Measurements from ENCODE around the gene PALB2.

The PALB2 gene

DNA sequence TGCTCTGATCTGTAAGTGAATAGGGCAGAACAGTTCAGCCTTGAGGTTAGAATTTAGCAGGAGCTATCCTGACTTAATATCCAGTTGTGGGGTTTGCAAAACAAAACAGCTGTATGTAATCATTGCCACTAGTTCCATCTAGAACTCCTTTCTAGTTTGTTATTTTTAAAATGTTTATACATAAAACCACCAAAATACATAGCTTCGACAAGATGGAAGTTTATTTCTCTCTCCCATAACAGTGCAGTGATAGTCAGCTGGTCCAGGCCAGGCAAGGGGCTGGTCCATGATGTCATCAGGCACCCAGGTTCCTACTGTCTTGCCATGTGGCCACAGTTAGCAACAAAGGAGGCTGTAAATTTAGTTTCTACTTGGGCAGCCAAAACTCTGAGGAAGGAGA is 27.1 kb upstream of the PALB2 start:
- POLR2A ChIA-PET = no interaction called here
- CTCF ChIA-PET = interaction anchor here (0.6 to 1.2 kb wide), 2 partner anchors 9 to 26 kb away, joined by 3 read pairs; no protein-coding TSS in a partner anchor
- H3K27ac ChIP-seq (ENCODE audit: insufficient read depth in 1 of 2, low read depth in 1 of 2, low read length in 2 of 2, poor library complexity in 1 of 2, severe bottlenecking in 2 of 2) = no peak overlapping the region
- H3K36me3 ChIP-seq (ENCODE audit: control insufficient read depth in 4 of 4, insufficient read depth in 4 of 4, low read length in 3 of 4) = peaks cover 9 to 86% (median 62%) of the 10 kb centered on the region in 4 experiments
- no peaks in the 10 kb centered on the region for H3K9me3 ChIP-seq (ENCODE audit: control extremely low read depth in 1 of 5, control insufficient read depth in 4 of 5, insufficient read depth in 2 of 5, low read depth in 1 of 5, low read length in 4 of 5)
- no peaks in the 10 kb centered on the region for H3K27me3 ChIP-seq (replicated peaks in 2 of 5; ENCODE audit: control insufficient read depth in 4 of 5, insufficient read depth in 5 of 5, low read length in 4 of 5)
- no peak for DNase-seq
- H3K4me1 ChIP-seq (ENCODE audit: control extremely low read depth in 1 of 4, control insufficient read depth in 4 of 4, insufficient read depth in 4 of 4, low read length in 3 of 4) = no peaks in the 10 kb centered on the region
- no peak overlapping the region for H3K4me3 ChIP-seq (ENCODE audit: control insufficient read depth in 1 of 7, extremely low read depth in 1 of 7, insufficient read depth in 4 of 7, low read depth in 2 of 7, low read length in 6 of 7)
- no CpG with 5 or more reads among the region's 1 CpG for WGBS (ENCODE audit: insufficient coverage)

DNA sequence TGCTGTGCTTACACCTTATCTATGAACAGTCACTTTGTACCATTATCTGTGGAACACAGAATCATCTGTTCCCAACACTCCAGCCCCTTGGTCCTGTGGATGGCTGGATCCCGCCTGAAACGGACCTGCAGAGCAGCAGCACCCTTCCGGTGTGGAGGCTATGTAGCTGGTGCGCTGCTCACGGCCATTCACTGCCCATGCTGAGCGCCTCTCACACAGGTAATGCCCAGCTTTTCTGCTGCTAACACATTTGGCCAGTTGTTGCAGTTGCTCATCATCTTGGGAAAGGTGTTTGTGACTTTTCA is 26.2 kb upstream of the PALB2 start:
- WGBS (ENCODE audit: insufficient coverage) = 90% methylated on average over 4 of the region's 6 CpGs
- POLR2A ChIA-PET = no interaction called here

DNA sequence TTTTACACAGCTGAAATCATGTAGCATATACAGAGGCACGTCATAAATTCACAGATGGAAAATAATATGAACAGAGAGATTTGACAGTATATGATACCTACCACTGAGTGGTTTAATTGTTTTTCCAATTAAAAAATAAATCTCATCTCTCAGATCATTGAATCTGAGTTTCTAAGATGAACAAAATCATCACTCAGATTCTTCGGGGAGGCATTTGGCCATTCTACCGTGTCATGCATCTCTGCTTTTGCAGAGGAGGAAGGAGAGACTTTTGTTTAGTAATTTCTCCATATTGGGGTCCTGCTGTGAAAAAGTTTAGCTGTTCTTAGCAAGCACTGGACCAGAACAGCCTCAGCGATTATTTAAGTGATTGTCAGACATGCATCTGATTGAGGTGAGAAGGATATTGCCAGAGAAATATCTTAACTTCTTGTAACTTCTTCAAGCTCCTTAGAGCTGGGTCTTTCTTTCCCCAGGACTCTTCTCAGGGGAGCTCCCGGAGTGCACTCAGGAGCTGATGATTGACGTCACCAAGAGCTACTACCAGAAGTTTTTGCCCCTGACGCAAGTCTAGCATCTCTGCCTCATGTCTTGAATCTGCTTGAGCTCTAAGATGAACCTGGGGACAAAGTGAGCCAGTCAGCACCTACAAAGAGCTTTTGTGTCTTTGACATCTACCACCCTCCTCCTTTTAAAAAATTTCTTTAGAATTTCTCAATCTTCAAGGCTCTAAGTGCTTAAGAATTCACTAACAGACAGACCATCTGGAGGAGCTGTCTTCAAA is 25.7 kb upstream of the PALB2 start:
- Histone ChIP-seq H3K4me3 (ENCODE audit: control insufficient read depth in 1 of 7, extremely low read depth in 1 of 7, insufficient read depth in 4 of 7, low read depth in 2 of 7, low read length in 6 of 7) (no peak overlapping the region), H3K4me1 (ENCODE audit: control extremely low read depth in 1 of 4, control insufficient read depth in 4 of 4, insufficient read depth in 4 of 4, low read length in 3 of 4) (no peaks in the 10 kb centered on the region), H3K27me3 (replicated peaks in 2 of 5; ENCODE audit: control insufficient read depth in 4 of 5, insufficient read depth in 5 of 5, low read length in 4 of 5) (no peaks in the 10 kb centered on the region), H3K36me3 (ENCODE audit: control insufficient read depth in 4 of 4, insufficient read depth in 4 of 4, low read length in 3 of 4) (peaks cover 14 to 93% (median 68%) of the 10 kb centered on the region in 4 experiments), H3K9me3 (ENCODE audit: control extremely low read depth in 1 of 5, control insufficient read depth in 4 of 5, insufficient read depth in 2 of 5, low read depth in 1 of 5, low read length in 4 of 5) (no peaks in the 10 kb centered on the region), H3K27ac (ENCODE audit: insufficient read depth in 1 of 2, low read depth in 1 of 2, low read length in 2 of 2, poor library complexity in 1 of 2, severe bottlenecking in 2 of 2) (no peak overlapping the region)
- ChIA-PET POLR2A (no interaction called here), CTCF (no interaction called here)
- no peak for DNase-seq
- WGBS (ENCODE audit: insufficient coverage) = 100% methylated on average over 6 of the region's 7 CpGs

More for the DNA sequence above, 26.2 kb upstream of the PALB2 start:
- Histone ChIP-seq H3K27ac (ENCODE audit: insufficient read depth in 1 of 2, low read depth in 1 of 2, low read length in 2 of 2, poor library complexity in 1 of 2, severe bottlenecking in 2 of 2) (no peak overlapping the region), H3K27me3 (replicated peaks in 2 of 5; ENCODE audit: control insufficient read depth in 4 of 5, insufficient read depth in 5 of 5, low read length in 4 of 5) (no peaks in the 10 kb centered on the region), H3K4me1 (ENCODE audit: control extremely low read depth in 1 of 4, control insufficient read depth in 4 of 4, insufficient read depth in 4 of 4, low read length in 3 of 4) (no peaks in the 10 kb centered on the region), H3K36me3 (ENCODE audit: control insufficient read depth in 4 of 4, insufficient read depth in 4 of 4, low read length in 3 of 4) (peaks cover 14 to 92% (median 68%) of the 10 kb centered on the region in 4 experiments), H3K9me3 (ENCODE audit: control extremely low read depth in 1 of 5, control insufficient read depth in 4 of 5, insufficient read depth in 2 of 5, low read depth in 1 of 5, low read length in 4 of 5) (no peaks in the 10 kb centered on the region), H3K4me3 (ENCODE audit: control insufficient read depth in 1 of 7, extremely low read depth in 1 of 7, insufficient read depth in 4 of 7, low read depth in 2 of 7, low read length in 6 of 7) (no peak overlapping the region)
- CTCF ChIA-PET = no interaction called here
- DNase-seq = no peak

DNA sequence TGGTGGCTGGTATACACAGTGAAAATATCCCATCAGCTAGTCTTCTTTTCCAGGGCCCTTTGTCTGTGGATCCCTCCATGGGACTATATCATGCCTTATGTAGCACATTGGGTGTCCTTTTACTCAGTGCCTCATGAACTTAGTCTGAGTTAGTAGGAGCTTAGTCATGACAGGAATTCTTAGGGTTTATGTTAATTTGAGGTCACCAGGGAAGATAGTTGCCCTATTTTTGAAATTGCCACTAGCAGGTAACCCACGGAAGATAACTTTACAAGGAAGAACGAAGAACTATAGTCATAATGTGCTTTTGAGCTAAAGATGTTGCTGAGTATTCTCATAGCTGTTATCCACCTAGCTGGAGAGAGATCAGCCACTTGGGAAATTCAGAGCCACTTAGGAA is 22.8 kb upstream of the PALB2 start:
- Histone ChIP-seq H3K9me3 (ENCODE audit: control extremely low read depth in 1 of 5, control insufficient read depth in 4 of 5, insufficient read depth in 2 of 5, low read depth in 1 of 5, low read length in 4 of 5) (no peaks in the 10 kb centered on the region), H3K27me3 (replicated peaks in 2 of 5; ENCODE audit: control insufficient read depth in 4 of 5, insufficient read depth in 5 of 5, low read length in 4 of 5) (no peaks in the 10 kb centered on the region), H3K4me1 (ENCODE audit: control extremely low read depth in 1 of 4, control insufficient read depth in 4 of 4, insufficient read depth in 4 of 4, low read length in 3 of 4) (no peaks in the 10 kb centered on the region), H3K4me3 (ENCODE audit: control insufficient read depth in 1 of 7, extremely low read depth in 1 of 7, insufficient read depth in 4 of 7, low read depth in 2 of 7, low read length in 6 of 7) (no peak overlapping the region), H3K36me3 (ENCODE audit: control insufficient read depth in 4 of 4, insufficient read depth in 4 of 4, low read length in 3 of 4) (peaks cover 17 to 95% (median 66%) of the 10 kb centered on the region in 4 experiments), H3K27ac (ENCODE audit: insufficient read depth in 1 of 2, low read depth in 1 of 2, low read length in 2 of 2, poor library complexity in 1 of 2, severe bottlenecking in 2 of 2) (no peak overlapping the region)
- no peak for DNase-seq
- 100% methylated on average over 1 of the region's 2 CpGs for WGBS (ENCODE audit: insufficient coverage)
- CTCF ChIA-PET = interaction anchor here (0.8 to 1.3 kb wide), 3 partner anchors 9 to 67 kb away, joined by 3 to 4 read pairs (median 4); partner anchors contain the start of genes NDUFAB1 and PLK1
- POLR2A ChIA-PET = no interaction called here

DNA sequence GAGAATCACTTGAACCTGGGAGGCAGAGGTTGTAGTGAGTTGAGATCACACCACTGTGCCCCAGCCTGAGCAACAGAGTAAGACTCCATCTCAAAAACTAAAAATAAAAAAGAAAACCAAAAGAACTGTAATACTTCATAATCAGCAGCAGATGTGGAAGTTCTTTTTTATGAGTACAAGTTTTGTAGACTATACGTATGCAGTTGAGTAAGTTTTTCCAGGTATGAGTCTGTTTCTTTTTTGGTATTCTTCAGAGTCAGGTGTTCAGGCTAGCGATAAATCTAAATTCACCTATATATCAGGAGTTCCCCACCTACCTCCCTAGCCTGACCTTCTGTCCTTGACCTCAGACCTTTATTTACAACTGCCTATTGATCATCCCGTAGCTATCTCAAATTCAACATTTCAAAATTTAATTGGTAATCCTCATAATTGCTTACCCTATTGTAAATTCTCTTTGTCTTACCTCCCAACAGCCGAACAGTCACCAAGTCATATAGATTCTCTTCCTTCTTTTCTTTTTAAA is 10.9 kb upstream of the PALB2 start:
- CTCF ChIA-PET = interaction anchor here (0.6 to 1.2 kb wide), 2 partner anchors 10 to 1460 kb away, joined by 3 read pairs; no protein-coding TSS in a partner anchor

DNA sequence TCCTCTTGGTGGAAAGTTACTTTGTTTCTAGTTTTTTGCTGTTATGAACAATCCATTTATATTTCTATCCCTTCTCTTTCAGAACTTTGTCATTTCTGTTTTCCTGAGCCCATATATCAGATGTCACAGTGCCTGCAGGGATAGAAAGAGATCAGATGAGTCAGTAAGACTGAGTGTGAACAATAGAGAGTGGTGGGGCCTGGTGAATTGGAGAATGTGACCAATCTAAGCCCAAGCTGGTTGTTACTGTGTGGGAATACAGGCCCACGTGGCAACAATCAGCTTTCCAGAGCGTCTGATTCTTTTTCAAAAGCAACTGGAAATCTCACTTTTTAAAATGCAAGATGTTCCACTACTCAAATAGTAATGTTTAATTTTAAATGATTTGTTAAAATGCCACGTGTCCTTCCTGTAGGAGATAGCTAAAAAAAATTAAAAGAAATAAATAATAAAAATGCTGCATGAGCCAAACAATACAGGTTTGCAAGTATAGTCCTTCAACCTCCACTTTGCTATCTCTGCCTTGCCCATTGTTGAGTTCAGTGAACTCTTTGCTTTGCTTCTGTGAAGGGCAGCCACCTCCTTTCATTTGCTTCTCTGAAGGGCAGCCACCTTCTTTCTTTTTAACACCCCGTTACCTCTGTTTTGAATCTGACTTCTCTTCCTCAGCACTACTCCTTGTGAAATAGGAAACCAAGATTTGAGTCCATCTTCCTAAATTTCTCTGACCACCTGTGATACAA is 9.7 kb upstream of the PALB2 start:
- no peak overlapping the region for H3K4me3 ChIP-seq (ENCODE audit: control insufficient read depth in 1 of 7, extremely low read depth in 1 of 7, insufficient read depth in 4 of 7, low read depth in 2 of 7, low read length in 6 of 7)
- peak overlapping the region in 1 of 2 experiments; percentile 47 for H3K27ac ChIP-seq (ENCODE audit: insufficient read depth in 1 of 2, low read depth in 1 of 2, low read length in 2 of 2, poor library complexity in 1 of 2, severe bottlenecking in 2 of 2)
- H3K9me3 ChIP-seq (ENCODE audit: control extremely low read depth in 1 of 5, control insufficient read depth in 4 of 5, insufficient read depth in 2 of 5, low read depth in 1 of 5, low read length in 4 of 5) = no peaks in the 10 kb centered on the region
- WGBS (ENCODE audit: insufficient coverage) = 100% methylated on average over 1 of the region's 4 CpGs
- no peaks in the 10 kb centered on the region for H3K27me3 ChIP-seq (replicated peaks in 2 of 5; ENCODE audit: control insufficient read depth in 4 of 5, insufficient read depth in 5 of 5, low read length in 4 of 5)
- POLR2A ChIA-PET = interaction anchor here (1.1 kb wide), 1 partner anchor 28 kb away, joined by 4 read pairs; no protein-coding TSS in a partner anchor
- peaks cover 9 to 42% (median 22%) of the 10 kb centered on the region in 4 experiments for H3K36me3 ChIP-seq (ENCODE audit: control insufficient read depth in 4 of 4, insufficient read depth in 4 of 4, low read length in 3 of 4)
- H3K4me1 ChIP-seq (ENCODE audit: control extremely low read depth in 1 of 4, control insufficient read depth in 4 of 4, insufficient read depth in 4 of 4, low read length in 3 of 4) = no peaks in the 10 kb centered on the region
- DNase-seq = no peak
- CTCF ChIA-PET = interaction anchor here (1.2 kb wide), 1 partner anchor 11 kb away, joined by 3 read pairs; no protein-coding TSS in a partner anchor

More for the DNA sequence above, 10.9 kb upstream of the PALB2 start:
- no peaks in the 10 kb centered on the region for H3K4me1 ChIP-seq (ENCODE audit: control extremely low read depth in 1 of 4, control insufficient read depth in 4 of 4, insufficient read depth in 4 of 4, low read length in 3 of 4)
- POLR2A ChIA-PET = no interaction called here
- no peak overlapping the region for H3K27ac ChIP-seq (ENCODE audit: insufficient read depth in 1 of 2, low read depth in 1 of 2, low read length in 2 of 2, poor library complexity in 1 of 2, severe bottlenecking in 2 of 2)
- peaks cover 8 to 36% (median 20%) of the 10 kb centered on the region in 4 experiments for H3K36me3 ChIP-seq (ENCODE audit: control insufficient read depth in 4 of 4, insufficient read depth in 4 of 4, low read length in 3 of 4)
- H3K9me3 ChIP-seq (ENCODE audit: control extremely low read depth in 1 of 5, control insufficient read depth in 4 of 5, insufficient read depth in 2 of 5, low read depth in 1 of 5, low read length in 4 of 5) = no peaks in the 10 kb centered on the region
- 93% methylated on average over 2 of the region's 4 CpGs for WGBS (ENCODE audit: insufficient coverage)
- DNase-seq = no peak
- H3K4me3 ChIP-seq (ENCODE audit: control insufficient read depth in 1 of 7, extremely low read depth in 1 of 7, insufficient read depth in 4 of 7, low read depth in 2 of 7, low read length in 6 of 7) = no peak overlapping the region
- H3K27me3 ChIP-seq (replicated peaks in 2 of 5; ENCODE audit: control insufficient read depth in 4 of 5, insufficient read depth in 5 of 5, low read length in 4 of 5) = no peaks in the 10 kb centered on the region
